ENCODE measurements around the gene TMEM87B. TPM values are rescaled to one million over a fixed set of nuclear protein-coding genes. Genes with fewer than 3 reads are reported as not detected.
"Not testable (repeated sequence)": the region's sequence is repeated elsewhere in the genome, so short reads cannot be mapped to it uniquely, and the experiment has no call there.

TMEM87B gene
- total and polyA plus RNA-seq, 11 donors, result 3.1 to 18.5 (median 7.9) TPM

- WGBS, 4 donors, result 83 to 96% (median 95%) methylated on average over 1 of the region's 1 CpG
- Histone ChIP-seq H3K4me1 (peaks cover 0 to 41% (median 7%) of the 10 kb centered on the region in 12 donors), H3K27ac (no peak overlapping the region), H3K36me3 (no peaks in the 10 kb centered on the region), H3K9me3 (peaks cover 0 to 4% (median 0%) of the 10 kb centered on the region in 12 donors), H3K4me3 (no peak overlapping the region), H3K27me3 (no peaks in the 10 kb centered on the region)
- DNase-seq (no peak), ATAC-seq (no peak)
- TF ChIP-seq, protein P1, sequence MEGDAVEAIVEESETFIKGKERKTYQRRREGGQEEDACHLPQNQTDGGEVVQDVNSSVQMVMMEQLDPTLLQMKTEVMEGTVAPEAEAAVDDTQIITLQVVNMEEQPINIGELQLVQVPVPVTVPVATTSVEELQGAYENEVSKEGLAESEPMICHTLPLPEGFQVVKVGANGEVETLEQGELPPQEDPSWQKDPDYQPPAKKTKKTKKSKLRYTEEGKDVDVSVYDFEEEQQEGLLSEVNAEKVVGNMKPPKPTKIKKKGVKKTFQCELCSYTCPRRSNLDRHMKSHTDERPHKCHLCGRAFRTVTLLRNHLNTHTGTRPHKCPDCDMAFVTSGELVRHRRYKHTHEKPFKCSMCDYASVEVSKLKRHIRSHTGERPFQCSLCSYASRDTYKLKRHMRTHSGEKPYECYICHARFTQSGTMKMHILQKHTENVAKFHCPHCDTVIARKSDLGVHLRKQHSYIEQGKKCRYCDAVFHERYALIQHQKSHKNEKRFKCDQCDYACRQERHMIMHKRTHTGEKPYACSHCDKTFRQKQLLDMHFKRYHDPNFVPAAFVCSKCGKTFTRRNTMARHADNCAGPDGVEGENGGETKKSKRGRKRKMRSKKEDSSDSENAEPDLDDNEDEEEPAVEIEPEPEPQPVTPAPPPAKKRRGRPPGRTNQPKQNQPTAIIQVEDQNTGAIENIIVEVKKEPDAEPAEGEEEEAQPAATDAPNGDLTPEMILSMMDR (IDR thresholded peaks at IDR 0.05), result no peak
- no peak for TF ChIP-seq POLR2A (IDR thresholded peaks at IDR 0.05)
- intact Hi-C loops (cut with DNase I), result no loop called here
Measured at GRCh38 chr2:112035786-112036185, 19.3 kb upstream of the TMEM87B start.

DNA sequence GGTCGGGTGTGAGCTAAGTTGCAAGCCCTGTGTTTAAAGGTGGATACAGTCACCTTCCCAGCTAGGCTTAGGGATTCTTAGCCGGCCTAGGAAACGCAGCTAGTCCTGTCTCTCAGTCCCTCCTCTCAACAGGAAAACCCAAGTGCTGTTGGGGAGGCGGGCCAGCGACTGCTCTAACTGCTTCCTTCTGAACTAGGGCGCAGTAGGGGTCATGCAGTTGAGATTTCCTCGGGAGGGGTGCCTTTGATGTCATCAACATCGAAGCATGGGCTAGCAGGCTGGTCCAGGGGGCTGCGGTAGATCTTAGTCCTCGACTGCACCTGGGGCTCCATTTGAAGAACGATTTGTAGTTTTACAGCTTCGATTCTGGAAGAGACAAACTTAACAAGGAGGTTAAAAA lies 15.5 kb upstream of the TMEM87B start:
- 87 to 93% (median 88%) methylated on average over 12 of the region's 12 CpGs for WGBS, 4 donors
- H3K4me1 ChIP-seq; ATAC-seq; H3K27me3 ChIP-seq; H3K4me3 ChIP-seq; intact Hi-C loops (cut with DNase I); H3K36me3 ChIP-seq; H3K27ac ChIP-seq; DNase-seq: not testable (repeated sequence)
- H3K9me3 ChIP-seq, result peaks cover 0 to 12% (median 0%) of the 10 kb centered on the region in 12 donors

- H3K4me3 ChIP-seq, H3K27me3 ChIP-seq, ATAC-seq, H3K27ac ChIP-seq, H3K4me1 ChIP-seq, DNase-seq, H3K36me3 ChIP-seq: not testable (repeated sequence)
- peaks cover 0 to 17% (median 3%) of the 10 kb centered on the region in 12 donors for H3K9me3 ChIP-seq
- intact Hi-C loops (cut with DNase I), result loop anchor here in 1 of 10 donors (10.0 kb wide), 1 partner anchor 85 kb away; no protein-coding TSS in a partner anchor
- WGBS, 4 donors, result 81 to 100% (median 83%) methylated on average over 2 of the region's 2 CpGs
Measured at GRCh38 chr2:112040066-112040465, 15.0 kb upstream of the TMEM87B start.

- WGBS, 4 donors, result 70 to 82% (median 72%) methylated on average over 6 of the region's 6 CpGs
- DNase-seq, H3K27ac ChIP-seq, ATAC-seq, H3K36me3 ChIP-seq, H3K27me3 ChIP-seq, H3K4me3 ChIP-seq, H3K4me1 ChIP-seq: not testable (repeated sequence)
- intact Hi-C loops (cut with DNase I), result loop anchor here in 1 of 10 donors (10.0 kb wide), 1 partner anchor 87 kb away; no protein-coding TSS in a partner anchor
- peaks cover 0 to 22% (median 9%) of the 10 kb centered on the region in 12 donors for H3K9me3 ChIP-seq
Measured at GRCh38 chr2:112041460-112041859, 13.6 kb upstream of the TMEM87B start.

- no peaks in the 10 kb centered on the region for H3K27me3 ChIP-seq
- ATAC-seq, result no peak
- H3K36me3 ChIP-seq, result no peaks in the 10 kb centered on the region
- H3K9me3 ChIP-seq, result peaks cover 0 to 22% (median 9%) of the 10 kb centered on the region in 12 donors
- no peak overlapping the region for H3K4me3 ChIP-seq
- no peak for DNase-seq
- intact Hi-C loops (cut with DNase I), result loop anchor here in 2 of 10 donors (5.0 to 10.0 kb wide), 2 partner anchors 91 to 148 kb away; partner anchors contain the start of gene MERTK (in 1 of the 2)
- no peak overlapping the region for H3K27ac ChIP-seq
- TF ChIP-seq, protein P1 (IDR thresholded peaks at IDR 0.05), result no peak
- no peak for TF ChIP-seq POLR2A (IDR thresholded peaks at IDR 0.05)
- peaks cover 0 to 24% (median 9%) of the 10 kb centered on the region in 12 donors for H3K4me1 ChIP-seq
Measured at GRCh38 chr2:112045446-112046014, 9.5 kb upstream of the TMEM87B start.

GRCh38 chr2:112046231-112046630 lies 8.8 kb upstream of the TMEM87B start:
- TF ChIP-seq, protein P1 (IDR thresholded peaks at IDR 0.05), result no peak
- TF ChIP-seq POLR2A (IDR thresholded peaks at IDR 0.05), result no peak
- H3K36me3 ChIP-seq, result no peaks in the 10 kb centered on the region
- peaks cover 0 to 24% (median 9%) of the 10 kb centered on the region in 12 donors for H3K4me1 ChIP-seq
- H3K9me3 ChIP-seq, result peaks cover 0 to 22% (median 9%) of the 10 kb centered on the region in 12 donors
- H3K27ac ChIP-seq, result no peak overlapping the region
- no peak for DNase-seq
- intact Hi-C loops (cut with DNase I), result loop anchor here in 2 of 10 donors (5.0 to 10.0 kb wide), 2 partner anchors 91 to 149 kb away; partner anchors contain the start of gene MERTK (in 1 of the 2)
- no peaks in the 10 kb centered on the region for H3K27me3 ChIP-seq
- ATAC-seq, result no peak
- no peak overlapping the region for H3K4me3 ChIP-seq

Measured in heart left ventricle (tissue), 16 donors.